LHCN-M2 (cell line): ENCODE results near the gene NEUROG1. TPM values are rescaled to one million over a fixed set of nuclear protein-coding genes. Genes with fewer than 3 reads are reported as not detected.
A peak's percentile ranks its signal among the peaks of the same experiment; 100 is the strongest.

Experiments
- DNase-seq: peaks from one replicate; pipeline ENCODE4 v3.0.0-alpha.2; 2012; ENCODE audit warnings: low read depth
- polyA plus RNA-seq: library from polyadenylated mRNA; unstranded; fragments of >200 nt; gene quantifications from one replicate; pipeline ENCODE4 v1.2.1, GENCODE V29; 2012; ENCODE audit warnings: missing spikeins
- total RNA-seq: library from RNA; depleted of rRNA; stranded (reverse); fragments of >200 nt; gene quantifications from 2 replicates; pipeline ENCODE4 v1.2.3, GENCODE V29; 2014; rRNA removed

The NEUROG1 gene, protein sequence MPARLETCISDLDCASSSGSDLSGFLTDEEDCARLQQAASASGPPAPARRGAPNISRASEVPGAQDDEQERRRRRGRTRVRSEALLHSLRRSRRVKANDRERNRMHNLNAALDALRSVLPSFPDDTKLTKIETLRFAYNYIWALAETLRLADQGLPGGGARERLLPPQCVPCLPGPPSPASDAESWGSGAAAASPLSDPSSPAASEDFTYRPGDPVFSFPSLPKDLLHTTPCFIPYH
- not detected in 2 replicates for total RNA-seq
- not detected for polyA plus RNA-seq

DNA sequence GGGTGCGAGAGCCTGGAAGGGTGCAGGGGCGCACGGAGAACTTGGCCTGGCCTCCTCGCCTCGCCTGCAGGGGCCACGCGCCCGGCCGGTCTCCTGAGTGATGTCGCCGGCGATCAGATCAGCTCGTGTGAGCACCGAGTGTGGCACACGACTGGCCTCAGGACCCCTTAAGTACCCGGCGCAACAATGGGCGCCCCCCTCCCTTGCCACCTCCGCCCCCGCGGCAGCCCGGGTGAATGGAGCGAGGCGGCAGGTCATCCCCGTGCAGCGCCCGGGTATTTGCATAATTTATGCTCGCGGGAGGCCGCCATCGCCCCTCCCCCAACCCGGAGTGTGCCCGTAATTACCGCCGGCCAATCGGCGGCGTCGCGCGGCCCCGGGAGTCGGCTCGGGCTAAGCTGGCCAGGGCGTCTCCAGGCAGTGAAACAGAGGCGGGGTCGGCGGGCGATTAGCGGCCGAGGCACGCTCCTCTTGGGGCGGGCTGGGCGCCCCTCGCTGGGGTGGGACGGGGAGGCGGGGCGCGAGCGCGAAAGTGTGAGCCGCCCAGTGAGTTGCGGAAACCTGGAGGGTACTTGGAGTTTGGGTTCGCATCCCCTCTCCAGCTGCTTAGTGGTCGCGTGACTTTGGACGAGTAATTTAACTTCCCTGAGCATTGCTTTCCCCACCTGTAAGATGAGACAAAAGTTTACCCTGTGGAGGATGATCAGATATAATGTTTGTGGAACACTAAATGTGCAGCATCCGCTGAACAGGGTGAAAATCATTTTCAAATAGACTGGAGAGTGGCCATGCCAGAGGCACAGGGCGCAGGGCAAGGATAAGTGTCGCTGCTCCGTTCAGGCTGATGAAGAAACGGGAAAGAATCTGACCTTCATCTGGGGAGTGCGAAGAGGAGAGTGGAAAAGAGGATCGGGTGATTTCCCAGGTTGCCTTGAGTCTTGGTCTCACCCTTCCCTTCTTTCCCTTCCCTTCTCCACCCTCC lies at the start of gene NEUROG1:
Gene NEUROG1 (minus strand): TSS at position 145 of the 982 bp plus-strand sequence. CDS start 274 bp downstream, outside the sequence.
- no peak for DNase-seq

DNA sequence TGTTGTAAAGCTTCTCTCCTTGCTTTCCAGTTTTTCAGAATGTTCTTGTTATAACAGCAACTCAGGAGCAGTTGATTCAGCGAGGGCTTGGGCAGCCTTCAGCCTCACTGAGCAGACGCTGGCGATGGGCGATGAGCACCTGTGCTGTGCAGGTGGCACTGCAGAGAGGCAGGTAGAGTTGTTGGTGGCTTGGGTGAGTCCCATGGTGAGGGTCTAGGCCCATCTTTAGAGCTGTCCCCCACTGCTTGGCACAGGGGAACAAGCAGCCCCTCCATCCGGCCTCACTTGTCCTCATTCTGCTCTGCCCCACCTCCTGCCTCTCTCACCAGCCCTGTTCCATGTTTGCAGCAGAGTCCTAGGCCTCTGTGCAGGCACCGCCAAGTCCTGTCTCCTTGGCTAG lies 49.2 kb upstream of the NEUROG1 start:
- no peak for DNase-seq

DNA sequence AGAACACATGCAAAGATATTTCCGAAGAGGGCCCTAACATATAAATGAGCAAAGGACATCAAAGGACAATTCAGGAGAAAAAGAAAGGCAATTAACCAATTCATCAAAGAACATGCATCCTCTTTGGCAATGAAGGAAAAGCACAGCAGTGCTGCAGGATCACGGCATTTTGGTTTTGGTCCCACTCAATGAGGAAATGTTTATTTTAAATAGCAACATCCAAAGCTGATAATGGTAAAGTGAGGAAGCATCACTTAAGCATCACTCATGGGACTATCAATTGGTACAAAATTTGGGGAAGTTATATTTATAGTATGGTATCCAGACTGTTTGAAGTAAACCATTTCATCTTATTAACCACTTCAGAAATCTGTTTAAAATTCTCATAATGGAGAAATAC lies 48.5 kb upstream of the NEUROG1 start:
- DNase-seq, result no peak

DNA sequence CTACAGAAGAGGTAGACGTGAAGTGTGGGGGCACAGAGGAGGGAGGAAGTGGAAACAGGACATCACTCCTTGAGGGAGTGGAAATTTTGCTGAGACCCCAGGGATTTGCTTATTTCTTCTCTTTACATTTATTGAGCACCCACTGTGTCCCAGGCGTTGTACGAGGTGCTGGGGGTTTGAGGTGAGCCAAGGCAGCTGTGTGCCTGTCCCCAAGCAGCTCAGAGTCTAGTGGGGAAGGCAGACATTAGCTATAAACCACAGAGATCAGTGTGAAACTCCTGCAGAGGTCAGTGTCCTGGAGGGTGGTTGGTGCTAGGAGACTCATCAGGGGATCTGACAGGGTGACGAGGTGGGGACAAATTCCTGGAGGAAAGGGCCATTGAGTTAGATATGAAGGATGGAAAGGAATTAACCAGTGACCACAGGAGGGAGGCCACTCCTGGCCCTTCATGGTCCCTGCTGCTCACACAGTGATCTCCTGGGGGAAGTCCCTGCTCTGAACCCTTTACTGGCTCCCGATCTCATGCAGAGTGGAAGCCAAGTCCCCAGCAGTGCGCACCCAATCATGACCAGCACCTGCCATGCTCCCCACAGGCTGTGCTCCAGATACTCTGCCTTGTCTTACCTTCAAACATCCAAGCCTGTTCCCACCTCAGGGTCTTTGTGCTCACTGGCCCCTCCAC lies 46.5 kb upstream of the NEUROG1 start:
- no peak for DNase-seq

DNA sequence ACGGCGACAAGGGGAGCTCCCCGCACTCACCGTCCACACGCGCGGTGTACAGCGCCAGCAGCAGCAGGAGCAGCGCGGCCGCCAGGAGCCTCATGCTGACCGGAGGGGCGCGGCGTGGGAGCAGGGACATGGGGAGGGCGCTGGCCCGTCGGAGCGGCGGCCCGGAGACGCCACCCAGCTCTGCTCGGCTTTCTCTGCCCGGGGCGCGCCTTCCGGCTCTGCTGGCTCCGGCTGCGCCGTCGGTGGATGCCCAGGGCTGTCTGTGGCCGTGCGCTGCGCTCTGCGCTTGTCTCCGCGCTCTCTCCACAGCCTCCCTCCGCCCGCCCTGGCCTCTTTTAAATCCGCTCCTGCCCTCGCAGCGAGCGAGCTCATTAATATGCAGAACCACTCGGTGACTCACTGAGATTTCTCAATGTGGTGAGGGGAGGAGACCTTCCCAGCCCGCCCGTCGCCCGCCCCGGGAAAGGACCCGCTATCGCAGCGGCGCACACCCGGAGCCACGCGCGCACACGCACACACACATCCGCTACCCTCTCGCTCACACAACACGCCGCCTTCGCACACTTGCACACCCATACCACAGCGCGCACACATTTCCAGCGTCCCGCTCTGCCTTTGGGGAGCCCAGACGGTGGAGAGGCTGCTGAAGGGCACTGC lies 43.0 kb upstream of the NEUROG1 start, which contains the start of gene CXCL14:
Gene CXCL14 (minus strand): TSS at position 307 of the 657 bp plus-strand sequence. CDS start 213 bp downstream, at position 94.
- peak; percentile 29 for DNase-seq

DNA sequence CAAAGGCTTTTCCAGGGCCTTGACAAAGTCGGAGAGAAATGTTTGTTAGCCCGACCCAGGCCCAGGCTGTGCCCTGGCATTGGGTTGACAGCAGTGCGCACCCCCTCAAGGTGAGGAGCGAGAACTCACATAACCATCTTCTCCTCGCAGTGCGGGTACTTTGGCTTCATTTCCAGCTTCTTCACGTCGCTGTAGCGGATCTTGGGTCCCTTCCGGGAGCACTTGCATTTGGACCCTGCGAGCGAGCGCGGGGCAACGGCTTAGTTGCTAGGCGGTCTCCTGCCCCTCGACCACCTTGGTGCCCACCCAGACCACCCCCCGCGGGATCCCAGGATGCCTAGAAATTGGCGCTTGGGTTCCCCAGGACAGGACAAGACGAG lies 42.5 kb upstream of the NEUROG1 start:
- DNase-seq, result no peak

DNA sequence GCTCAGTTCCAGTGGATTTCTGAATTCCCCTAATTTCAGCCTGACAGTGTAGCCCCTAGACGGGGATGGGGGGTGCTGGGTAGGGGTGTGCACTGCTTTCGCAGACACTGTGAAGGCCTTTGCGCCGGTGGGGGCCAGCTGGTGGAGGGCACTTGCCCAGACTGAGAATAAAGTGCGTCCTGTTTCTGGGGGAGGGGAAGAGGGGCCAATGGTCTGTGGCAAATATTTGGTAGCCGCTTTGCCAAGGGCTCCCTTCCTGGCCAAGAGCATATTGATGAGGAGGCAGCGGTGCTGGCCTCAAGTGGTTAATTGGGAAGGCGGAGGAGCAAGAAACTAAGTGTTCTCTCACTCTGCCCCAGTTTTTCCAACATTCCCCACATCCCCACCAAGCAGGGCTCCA lies 41.7 kb upstream of the NEUROG1 start:
- DNase-seq, result no peak

DNA sequence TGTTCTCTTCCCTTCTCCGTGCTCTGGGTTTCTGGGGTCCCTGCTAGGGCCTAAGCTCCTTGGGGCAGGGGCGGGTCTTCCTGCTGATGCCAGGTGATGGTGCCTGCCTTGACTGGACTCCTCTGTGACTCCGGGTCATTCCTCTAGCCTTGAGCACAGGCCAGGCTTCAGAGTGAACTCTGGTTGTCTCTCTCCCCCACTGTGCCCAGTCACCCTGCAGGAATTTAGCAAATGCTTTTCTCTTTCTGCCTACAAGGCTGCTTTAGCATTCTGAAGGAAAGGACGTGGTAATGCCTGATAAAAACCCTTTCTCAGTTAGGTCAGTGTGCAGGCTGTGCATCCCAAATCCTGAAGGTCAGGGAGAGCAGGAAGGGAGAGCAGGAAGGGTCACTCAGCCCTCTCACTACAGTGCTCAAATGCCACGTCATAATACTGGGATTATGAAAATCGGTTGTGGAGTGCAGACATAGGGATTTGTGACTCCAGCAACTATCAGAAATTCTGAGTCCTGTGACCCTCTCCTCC lies 40.4 kb upstream of the NEUROG1 start:
- DNase-seq, result no peak

DNA sequence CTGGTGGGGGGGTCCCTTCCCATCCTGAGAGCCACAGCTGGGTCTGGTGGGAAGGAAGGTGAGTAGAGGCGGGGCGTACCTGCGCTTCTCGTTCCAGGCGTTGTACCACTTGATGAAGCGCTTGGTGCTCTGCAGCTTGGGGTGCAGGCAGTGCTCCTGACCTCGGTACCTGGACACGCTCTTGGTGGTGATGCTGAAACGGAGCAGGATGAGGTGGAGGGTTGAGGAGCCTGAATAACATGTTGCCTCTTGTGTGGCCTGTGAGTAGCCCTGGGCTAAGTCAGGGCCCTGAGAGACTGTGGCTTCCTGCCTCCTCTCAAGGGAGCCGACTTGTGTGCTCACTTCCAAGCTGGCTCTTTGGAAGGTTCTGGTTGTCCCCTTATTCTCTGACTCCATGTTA lies 38.7 kb upstream of the NEUROG1 start:
- no peak for DNase-seq

DNA sequence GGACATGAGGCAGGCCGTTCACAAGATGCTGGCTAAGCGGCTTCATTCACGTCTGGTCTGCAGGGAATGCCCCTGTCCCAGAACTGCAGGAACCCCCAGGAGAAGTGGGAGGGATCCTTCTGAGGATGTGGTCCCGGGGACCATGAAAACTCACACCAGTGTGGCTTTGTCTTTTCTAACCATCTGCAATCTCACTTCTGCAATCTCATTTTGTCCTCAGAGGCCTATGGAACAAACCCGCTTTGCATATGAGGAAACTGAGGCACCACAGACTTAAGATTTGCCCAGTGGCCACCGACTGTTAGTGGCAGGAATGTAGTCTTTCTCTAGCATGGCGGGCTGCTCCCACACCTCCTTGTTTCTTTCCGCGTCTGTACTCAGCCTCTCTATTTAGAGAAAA lies 36.1 kb upstream of the NEUROG1 start:
- DNase-seq, result no peak

DNA sequence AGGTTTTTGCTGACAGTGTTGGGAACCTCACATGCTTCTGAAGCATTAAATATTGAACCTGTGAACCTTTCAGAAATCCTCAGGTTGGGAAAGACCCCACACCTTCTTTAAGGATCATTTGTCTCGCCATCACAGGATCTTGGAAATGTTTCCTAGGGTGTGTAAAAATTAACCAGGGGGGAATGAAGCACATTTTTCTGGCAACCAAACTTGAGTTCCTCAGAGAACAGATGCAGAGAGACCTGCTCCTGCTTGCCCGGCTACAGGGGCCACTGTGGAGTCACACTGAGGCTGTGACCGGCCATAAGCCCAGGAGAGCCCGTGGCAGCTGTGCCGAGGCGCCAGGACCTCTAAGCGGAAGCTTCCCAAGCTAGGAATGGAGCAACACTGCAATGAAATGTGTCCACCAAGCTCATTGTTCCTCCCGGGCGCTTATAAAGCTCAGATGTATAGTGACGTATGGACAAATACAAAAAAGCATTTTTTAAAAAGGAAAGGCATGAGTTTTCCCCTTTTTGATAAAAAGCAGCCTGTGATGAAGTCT lies 35.4 kb upstream of the NEUROG1 start:
- no peak for DNase-seq

DNA sequence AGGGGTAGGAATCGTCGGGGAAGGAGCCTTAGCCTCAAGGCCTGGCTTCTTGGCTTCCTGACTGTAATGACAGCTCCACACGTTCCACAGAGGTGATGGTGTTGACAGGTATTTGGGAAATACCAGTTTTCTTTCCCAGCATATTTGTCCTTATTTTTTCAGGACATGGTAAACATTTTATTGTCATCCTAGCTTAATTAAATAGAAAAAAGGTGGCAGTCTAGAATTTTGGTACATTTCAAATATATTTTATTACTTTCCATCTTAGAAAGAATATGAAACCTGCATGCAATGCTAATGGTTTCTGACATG lies 34.6 kb upstream of the NEUROG1 start:
- DNase-seq, result no peak

DNA sequence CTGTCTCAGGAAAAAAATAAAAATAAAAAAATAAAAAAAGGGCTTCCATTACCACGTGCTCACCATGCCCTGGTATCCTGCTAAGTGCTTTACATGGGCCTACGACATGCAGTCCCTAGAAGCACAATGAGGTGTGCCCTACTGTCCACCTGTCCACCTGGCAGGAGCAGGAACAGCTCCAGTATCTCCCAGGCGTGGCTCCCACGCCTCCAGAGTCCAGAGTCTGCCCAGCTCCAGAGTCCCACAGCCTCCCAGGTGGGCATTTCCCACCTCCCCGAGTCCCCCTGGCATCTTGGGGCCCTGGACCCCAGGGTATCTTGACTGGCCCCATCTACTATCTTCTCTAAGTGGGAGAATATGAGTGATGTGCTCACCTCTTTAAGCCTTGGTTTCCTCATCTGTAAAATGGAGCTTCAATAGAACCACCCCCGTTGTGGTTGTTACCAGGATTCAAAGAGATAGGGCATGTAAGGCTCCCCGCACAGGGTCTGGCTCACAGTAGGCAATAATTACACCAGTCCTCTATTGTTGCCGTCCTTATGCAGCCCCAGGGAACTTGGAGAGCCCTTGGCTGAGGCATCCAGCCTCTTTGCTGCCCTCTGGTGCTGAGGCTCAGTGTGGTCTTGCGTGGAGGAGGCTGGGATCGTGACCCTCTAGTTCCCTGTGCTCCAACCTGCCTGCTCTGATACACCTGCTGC lies 34.1 kb upstream of the NEUROG1 start:
- no peak for DNase-seq

DNA sequence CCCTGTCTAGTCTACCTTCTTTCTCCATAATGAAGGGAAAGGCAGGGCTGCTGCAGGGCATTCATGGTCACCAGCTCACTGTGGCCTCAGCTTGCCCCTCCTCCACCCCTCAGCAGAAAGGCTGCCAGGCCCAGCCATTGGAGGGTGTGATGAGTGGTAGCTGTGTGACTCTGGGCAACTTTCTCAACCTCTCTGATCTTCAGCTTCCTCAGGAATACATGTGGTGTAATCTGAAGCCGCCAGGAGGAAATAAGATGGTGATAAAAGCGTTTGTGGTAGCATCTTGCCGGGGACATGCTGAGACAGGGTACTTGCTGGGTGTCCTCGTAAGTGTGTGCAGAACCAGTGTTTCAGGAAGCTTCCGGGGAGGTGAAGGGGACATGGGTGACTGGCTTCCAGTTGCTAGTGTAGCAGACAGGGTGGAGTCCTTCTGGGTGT lies 33.2 kb upstream of the NEUROG1 start:
- DNase-seq, result no peak

DNA sequence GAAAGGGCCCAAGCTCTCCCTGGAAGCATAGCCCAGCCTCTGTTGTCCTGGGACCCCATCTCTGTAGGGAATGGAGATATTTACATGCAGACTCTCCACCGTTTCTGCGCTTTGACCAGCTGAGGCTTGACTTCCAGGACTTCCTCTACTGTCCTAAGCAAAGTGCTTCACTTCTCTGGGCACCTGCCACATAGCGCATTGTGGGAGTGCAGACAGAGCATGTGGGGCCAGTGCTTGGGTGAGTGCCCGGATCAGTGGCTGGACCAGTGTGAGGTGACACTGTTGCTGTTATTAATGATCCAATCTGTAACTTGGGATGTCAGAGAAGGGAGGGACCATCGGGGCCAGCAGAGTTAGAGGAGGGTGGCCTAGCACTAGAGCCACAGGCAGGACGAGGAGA lies 32.5 kb upstream of the NEUROG1 start:
- no peak for DNase-seq

DNA sequence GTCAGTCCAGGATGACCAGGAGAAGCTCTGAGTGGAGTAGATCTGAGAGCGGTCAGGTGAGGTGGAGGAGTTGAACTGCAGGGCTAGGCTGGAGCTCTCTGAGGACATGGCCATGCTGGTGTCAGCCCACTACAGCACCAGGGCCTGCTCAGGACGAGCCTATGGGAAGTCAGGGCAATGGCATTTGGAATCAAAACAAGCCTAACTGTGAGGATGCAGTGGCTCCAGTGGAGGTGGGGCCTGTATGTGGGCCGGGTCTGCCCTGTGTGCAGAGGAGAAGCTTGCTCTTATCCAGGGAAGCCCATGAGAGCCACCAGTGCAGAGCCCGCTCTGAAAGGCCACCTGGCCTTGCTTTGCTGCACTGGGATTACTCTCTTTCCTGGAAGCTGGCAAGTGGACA lies 31.9 kb upstream of the NEUROG1 start:
- DNase-seq, result no peak

DNA sequence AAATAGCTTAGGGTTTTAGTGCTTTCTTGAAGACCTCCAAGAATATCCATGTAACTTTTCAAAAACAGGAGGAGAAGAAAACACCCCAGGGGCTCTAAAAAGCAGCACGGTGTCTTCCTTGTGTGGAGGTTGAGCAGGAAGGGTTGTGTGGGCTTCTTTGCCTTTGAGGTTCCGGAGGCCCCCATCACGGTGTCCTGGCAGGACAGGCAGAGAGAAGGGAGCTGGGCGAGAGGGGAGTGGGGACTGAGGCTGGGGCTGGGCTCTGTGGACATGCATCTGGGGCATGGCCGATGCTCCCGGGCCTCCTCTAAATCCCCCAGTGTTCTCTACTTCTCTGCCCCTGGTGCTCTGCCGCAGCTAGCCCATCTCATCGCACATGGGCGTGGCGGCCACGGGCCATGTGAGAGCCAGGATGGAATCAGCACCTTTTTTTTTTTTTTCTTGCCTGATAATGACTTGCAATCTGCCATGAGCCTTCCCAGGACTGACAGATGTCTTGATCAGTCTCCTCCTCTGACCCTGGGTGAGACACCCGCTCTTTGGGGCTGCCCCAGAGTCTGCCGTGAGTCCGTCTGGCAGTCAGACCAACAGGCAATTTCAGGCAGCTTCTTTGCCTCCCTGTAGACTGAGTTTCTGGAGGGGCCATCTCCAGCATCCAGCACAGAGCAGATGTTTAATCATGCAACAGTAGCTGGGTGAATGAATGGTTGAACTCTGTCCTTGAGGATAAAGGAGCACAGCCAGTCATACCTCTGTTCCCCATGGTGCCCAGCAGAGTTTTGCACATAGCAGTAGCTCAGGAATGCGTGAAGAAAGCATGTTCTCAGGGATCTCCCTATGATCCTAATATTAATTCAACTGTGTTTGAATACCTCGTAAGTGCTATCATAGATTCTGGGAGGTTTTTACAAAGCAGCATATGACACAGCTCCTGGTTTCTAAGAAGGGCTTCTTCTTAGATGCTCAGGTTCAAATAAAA lies 30.9 kb upstream of the NEUROG1 start:
- no peak for DNase-seq

DNA sequence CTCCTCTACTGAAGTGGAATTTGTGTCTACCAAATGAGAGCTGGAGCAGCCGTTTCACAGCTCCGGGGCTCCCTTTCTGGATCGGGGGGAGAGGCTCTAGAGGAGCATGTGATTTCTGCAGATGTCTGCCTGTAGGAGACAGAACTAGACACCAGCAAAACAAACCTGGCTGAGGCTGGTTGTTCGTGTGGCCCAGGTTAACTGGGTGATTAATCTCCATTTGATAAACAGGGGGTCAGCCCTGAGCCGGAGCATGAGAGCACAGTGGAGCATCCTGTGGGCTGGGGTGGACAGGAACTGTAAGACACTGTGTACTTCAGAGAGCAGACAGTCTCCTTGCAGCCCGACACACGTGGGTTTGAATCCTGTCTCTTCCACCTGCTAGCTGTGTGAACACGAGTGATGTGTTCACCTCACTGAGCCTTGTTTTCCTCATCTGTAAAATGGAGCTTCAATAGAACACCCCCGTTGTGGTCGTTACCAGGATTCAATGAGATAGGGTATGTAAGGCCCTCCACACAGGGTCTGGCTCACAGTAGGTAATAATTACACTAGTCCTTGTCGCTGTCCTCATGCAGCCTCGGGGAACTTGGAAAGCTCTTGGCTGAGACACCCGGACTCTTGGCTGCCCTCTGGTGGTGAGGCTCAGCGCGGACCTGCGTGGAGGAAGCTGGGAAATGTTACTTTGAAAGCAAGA lies 30.1 kb upstream of the NEUROG1 start:
- peak; percentile 27 for DNase-seq

DNA sequence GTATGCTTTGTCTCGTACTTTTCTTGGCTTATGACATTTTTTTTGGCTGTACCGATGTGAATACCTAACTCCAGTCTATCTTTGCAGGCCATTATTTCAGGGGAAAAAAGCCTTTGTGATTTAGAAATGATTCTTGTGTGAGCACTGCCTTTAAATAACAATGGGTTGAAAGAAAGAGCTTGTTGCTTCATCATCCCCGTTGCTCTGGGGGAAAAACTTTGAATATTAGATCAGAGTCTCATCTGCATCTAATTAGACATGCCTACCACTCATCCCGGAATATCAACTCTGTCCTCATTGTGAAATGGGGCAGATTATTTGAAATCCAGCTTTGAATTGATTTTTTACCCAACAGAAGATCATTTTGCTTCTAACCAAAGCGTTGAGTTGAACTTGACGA lies 29.5 kb upstream of the NEUROG1 start:
- DNase-seq, result no peak
